MM.1S (cell line): Measurements from ENCODE around the gene MAP2K4.

Experiments used
- DNase-seq: peaks from one replicate; pipeline ENCODE4 v3.0.0-alpha.2; 2015
- H2AFZ ChIP-seq: fragments of 300-600 bp; sonication (generic); 2 replicates; pipeline ENCODE4 v1.6.0; 2016; ENCODE audit warnings: antibody characterized with exemption, low read length
- H3F3A ChIP-seq: fragments of 300-600 bp; sonication (generic); 2 replicates; pipeline ENCODE4 v1.6.1; 2016; ENCODE audit warnings: mild to moderate bottlenecking, antibody characterized with exemption, low read length, moderate library complexity, mixed read lengths; ENCODE audit not compliant: insufficient read depth
- H3K27ac ChIP-seq: fragments of 300-600 bp; sonication (generic); 2 replicates; pipeline ENCODE4 v1.5.1; 2016; ENCODE audit warnings: mild to moderate bottlenecking, low read length
- H3K27me3 ChIP-seq: fragments of 300-600 bp; sonication (generic); replicated peaks from 2 replicates; pipeline ENCODE4 v1.6.0; 2016; ENCODE audit warnings: low read length; ENCODE audit not compliant: insufficient read depth
- H3K36me3 ChIP-seq: fragments of 300-600 bp; sonication (generic); replicated peaks from 2 replicates; pipeline ENCODE4 v1.6.1; 2016; ENCODE audit warnings: mild to moderate bottlenecking, low read length, mixed read lengths; ENCODE audit not compliant: insufficient read depth
- H3K4me1 ChIP-seq: fragments of 300-600 bp; sonication (generic); 2 replicates; pipeline ENCODE4 v1.6.1; 2016; ENCODE audit warnings: low read length, mixed read lengths
- H3K4me2 ChIP-seq: fragments of 300-600 bp; sonication (generic); 2 replicates; pipeline ENCODE4 v1.6.0; 2016; ENCODE audit warnings: low read depth, low read length
- H3K4me3 ChIP-seq: fragments of 300-600 bp; sonication (generic); 2 replicates; pipeline ENCODE4 v1.5.1; 2016; ENCODE audit warnings: low read length, mixed read lengths
- H3K79me2 ChIP-seq: fragments of 300-600 bp; sonication (generic); 2 replicates; pipeline ENCODE4 v1.6.1; 2016; ENCODE audit warnings: mixed run types, low read length, mixed read lengths
- H3K9ac ChIP-seq: fragments of 300-600 bp; sonication (generic); 2 replicates; pipeline ENCODE4 v1.6.1; 2016; ENCODE audit warnings: low read length, mixed read lengths
- H3K9me2 ChIP-seq: fragments of 300-600 bp; sonication (generic); replicated peaks from 2 replicates; pipeline ENCODE4 v1.6.1; 2016; ENCODE audit warnings: mild to moderate bottlenecking, low read length, mixed read lengths; ENCODE audit not compliant: insufficient read depth
- H3K9me3 ChIP-seq: fragments of 300-600 bp; sonication (generic); replicated peaks from 2 replicates; pipeline ENCODE4 v1.6.1; 2016; ENCODE audit warnings: mild to moderate bottlenecking, low read length, mixed read lengths; ENCODE audit not compliant: insufficient read depth
- H4K20me1 ChIP-seq: fragments of 300-600 bp; sonication (generic); 2 replicates; pipeline ENCODE4 v1.6.1; 2016; ENCODE audit warnings: mild to moderate bottlenecking, low read length, moderate library complexity, mixed read lengths; ENCODE audit not compliant: insufficient read depth
- EZH2 ChIP-seq: fragments of 300-600 bp; sonication (generic); optimal IDR thresholded peaks from 2 replicates; pipeline ENCODE3; 2017; ENCODE audit warnings: low read depth, mild to moderate bottlenecking, antibody characterized with exemption, low read length, mixed read lengths
- EZH2phosphoT487 ChIP-seq: fragments of 300-600 bp; sonication (generic); IDR thresholded peaks from 2 replicates; pipeline ENCODE4 v1.6.1; 2018; ENCODE audit warnings: antibody characterized with exemption, low read length
- TF ChIP-seq, protein P1 (sequence below): fragments of 300-600 bp; sonication (generic); IDR thresholded peaks from 2 replicates; pipeline ENCODE4 v1.5.1; 2016; ENCODE audit warnings: antibody characterized with exemption, low read length, mixed read lengths

The MAP2K4 gene

DNA sequence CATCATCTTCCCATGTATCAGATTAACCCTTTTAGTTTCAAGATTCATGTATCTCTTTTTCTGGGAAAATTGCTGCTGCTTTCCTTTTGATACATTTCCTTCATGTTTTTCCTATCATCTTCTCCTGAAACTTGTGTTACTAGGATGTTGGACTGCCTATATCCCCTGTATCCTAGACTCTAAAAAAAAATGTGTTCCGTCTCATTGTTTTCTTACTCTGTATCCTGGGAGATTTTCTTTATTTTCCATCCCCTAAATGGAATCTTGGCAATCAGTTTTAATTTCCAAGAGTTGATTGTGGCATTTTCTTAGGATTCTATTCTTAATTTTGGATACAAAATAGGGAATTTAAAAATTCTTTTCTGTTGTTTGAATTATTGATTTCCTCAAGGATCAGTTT lies 36.8 kb downstream of the MAP2K4 start:
- Histone ChIP-seq H4K20me1 (no peaks in the 10 kb centered on the region), H3K27ac (no peak overlapping the region), H3K79me2 (peaks cover 18% of the 10 kb centered on the region), H3K4me1 (no peaks in the 10 kb centered on the region), H3K36me3 (no peaks in the 10 kb centered on the region), H3K27me3 (no peaks in the 10 kb centered on the region), H3F3A (no peaks in the 10 kb centered on the region), H2AFZ (no peak overlapping the region), H3K9ac (no peak overlapping the region), H3K9me3 (no peaks in the 10 kb centered on the region), H3K4me3 (no peak overlapping the region), H3K9me2 (no peaks in the 10 kb centered on the region), H3K4me2 (no peak overlapping the region)
- DNase-seq, result no peak
- TF ChIP-seq EZH2phosphoT487, result no peak
- TF ChIP-seq EZH2, result no peak
- TF ChIP-seq, protein P1, sequence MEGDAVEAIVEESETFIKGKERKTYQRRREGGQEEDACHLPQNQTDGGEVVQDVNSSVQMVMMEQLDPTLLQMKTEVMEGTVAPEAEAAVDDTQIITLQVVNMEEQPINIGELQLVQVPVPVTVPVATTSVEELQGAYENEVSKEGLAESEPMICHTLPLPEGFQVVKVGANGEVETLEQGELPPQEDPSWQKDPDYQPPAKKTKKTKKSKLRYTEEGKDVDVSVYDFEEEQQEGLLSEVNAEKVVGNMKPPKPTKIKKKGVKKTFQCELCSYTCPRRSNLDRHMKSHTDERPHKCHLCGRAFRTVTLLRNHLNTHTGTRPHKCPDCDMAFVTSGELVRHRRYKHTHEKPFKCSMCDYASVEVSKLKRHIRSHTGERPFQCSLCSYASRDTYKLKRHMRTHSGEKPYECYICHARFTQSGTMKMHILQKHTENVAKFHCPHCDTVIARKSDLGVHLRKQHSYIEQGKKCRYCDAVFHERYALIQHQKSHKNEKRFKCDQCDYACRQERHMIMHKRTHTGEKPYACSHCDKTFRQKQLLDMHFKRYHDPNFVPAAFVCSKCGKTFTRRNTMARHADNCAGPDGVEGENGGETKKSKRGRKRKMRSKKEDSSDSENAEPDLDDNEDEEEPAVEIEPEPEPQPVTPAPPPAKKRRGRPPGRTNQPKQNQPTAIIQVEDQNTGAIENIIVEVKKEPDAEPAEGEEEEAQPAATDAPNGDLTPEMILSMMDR, result no peak

DNA sequence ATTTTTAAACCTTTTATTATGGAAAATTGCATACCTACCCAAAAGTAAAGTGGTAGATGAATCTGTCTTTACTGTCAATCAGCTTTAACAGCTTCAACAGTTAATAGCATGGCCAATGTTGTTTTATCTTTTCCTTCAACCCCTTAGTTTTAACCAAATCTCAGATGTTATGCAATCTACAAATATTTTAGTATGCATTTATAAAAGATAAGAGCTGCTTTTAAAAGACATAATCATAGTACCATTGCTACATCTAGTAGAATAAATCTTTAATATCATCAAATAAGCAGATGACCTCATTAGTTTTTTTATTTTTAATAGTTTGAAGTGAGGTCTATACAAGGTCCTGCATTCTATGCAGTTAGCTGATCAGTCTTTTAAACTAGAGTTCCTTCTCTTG lies 37.9 kb downstream of the MAP2K4 start:
- Histone ChIP-seq H3K27ac (no peak overlapping the region), H3K4me1 (no peaks in the 10 kb centered on the region), H3K9me3 (no peaks in the 10 kb centered on the region), H3K9ac (no peak overlapping the region), H3K36me3 (no peaks in the 10 kb centered on the region), H3K9me2 (no peaks in the 10 kb centered on the region), H3K4me3 (no peak overlapping the region), H3K4me2 (no peak overlapping the region), H2AFZ (no peak overlapping the region), H4K20me1 (no peaks in the 10 kb centered on the region), H3F3A (no peaks in the 10 kb centered on the region), H3K79me2 (peaks cover 9% of the 10 kb centered on the region), H3K27me3 (no peaks in the 10 kb centered on the region)
- DNase-seq, result no peak
- TF ChIP-seq, protein P1, result no peak
- TF ChIP-seq EZH2, result no peak
- no peak for TF ChIP-seq EZH2phosphoT487

DNA sequence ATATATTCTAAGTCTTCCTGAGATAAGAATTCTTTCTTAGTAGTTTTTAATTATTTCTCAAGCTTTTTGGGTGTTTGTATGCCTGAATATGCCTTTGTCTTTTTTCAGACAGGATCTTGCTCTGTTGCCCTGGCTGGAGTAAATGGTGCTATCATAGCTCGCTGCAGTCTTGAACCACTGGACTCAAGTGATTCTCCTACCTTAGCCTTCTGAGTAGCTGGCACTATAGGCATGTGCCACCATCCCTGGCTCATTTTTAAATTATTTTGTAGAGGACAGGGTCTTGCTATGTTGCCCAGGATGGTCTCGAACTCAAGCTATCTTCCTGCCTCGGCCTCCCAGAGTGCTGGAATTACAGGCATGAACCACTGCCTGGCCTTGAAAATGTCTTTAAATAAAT lies 41.6 kb downstream of the MAP2K4 start:
- H3K27ac ChIP-seq, result no peak overlapping the region
- no peak overlapping the region for H3K4me2 ChIP-seq
- H3K9ac ChIP-seq, result no peak overlapping the region
- no peaks in the 10 kb centered on the region for H3K27me3 ChIP-seq
- no peaks in the 10 kb centered on the region for H3K79me2 ChIP-seq
- H3F3A ChIP-seq, result no peaks in the 10 kb centered on the region
- H3K4me3 ChIP-seq, result no peak overlapping the region
- no peaks in the 10 kb centered on the region for H3K36me3 ChIP-seq
- no peak overlapping the region for H2AFZ ChIP-seq
- no peaks in the 10 kb centered on the region for H3K4me1 ChIP-seq
- DNase-seq, result no peak
- H3K9me2 ChIP-seq, result no peaks in the 10 kb centered on the region
- H3K9me3 ChIP-seq, result no peaks in the 10 kb centered on the region
- no peaks in the 10 kb centered on the region for H4K20me1 ChIP-seq
- no peak for TF ChIP-seq EZH2
- TF ChIP-seq, protein P1, result no peak
- TF ChIP-seq EZH2phosphoT487, result no peak
